K562 (cell line): ENCODE measurements around the gene MRPL10. TPM values are rescaled to one million over a fixed set of nuclear protein-coding genes. Genes with fewer than 3 reads are reported as not detected.

Experiments used
- C11orf30 ChIP-seq: fragments of 450-650 bp; IDR thresholded peaks from 2 replicates; pipeline ENCODE4 v1.6.1; 2016; ENCODE audit warnings: low read depth, mild to moderate bottlenecking
- DDX20 ChIP-seq: fragments of 450-650 bp; IDR thresholded peaks from 2 replicates; pipeline ENCODE4 v1.6.1; 2016; ENCODE audit warnings: missing genetic modification characterization, low read depth, mild to moderate bottlenecking, missing compliant biosample characterization, moderate library complexity
- E2F4 ChIP-seq: sonication (generic); formaldehyde crosslinking; IDR thresholded peaks from 2 replicates; pipeline ENCODE4 v1.8.0; 2022; ENCODE audit warnings: mild to moderate bottlenecking, low read depth, missing genetic modification reagents
- ELK3 ChIP-seq: fragments of 450-650 bp; formaldehyde crosslinking; IDR thresholded peaks from 2 replicates; pipeline ENCODE4 v1.4.0; 2020; ENCODE audit warnings: mild to moderate bottlenecking
- FOXM1 ChIP-seq, 2 experiments: fragments of 450-650 bp in 1 of 2; sonication (generic) in 1 of 2; formaldehyde crosslinking in 1 of 2; IDR thresholded peaks; 2 replicates each; pipeline versions ENCODE4 v1.6.1 to v1.9.0; 2017 to 2022; ENCODE audit warnings: low read depth in 2 of 2, mild to moderate bottlenecking in 2 of 2, missing genetic modification reagents in 1 of 2, moderate library complexity in 1 of 2
- HDGF ChIP-seq: fragments of 450-650 bp; IDR thresholded peaks from 2 replicates; pipeline ENCODE4 v1.6.1; 2016
- IFI16 ChIP-seq: fragments of 250-450 bp; sonication (Bioruptor Pico); IDR thresholded peaks from 2 replicates; pipeline ENCODE4 v2.1.2; 2022; ENCODE audit warnings: mild to moderate bottlenecking, inconsistent platforms
- MECOM ChIP-seq: fragments of 250-450 bp; sonication (Bioruptor Pico); IDR thresholded peaks from 2 replicates; pipeline ENCODE4 v1.8.0; 2022; ENCODE audit warnings: inconsistent platforms
- MLLT1 ChIP-seq, 2 experiments: fragments of 450-650 bp; IDR thresholded peaks; 2 replicates each; pipeline ENCODE4 v1.6.1; 2016
- MYC ChIP-seq, 2 experiments: fragments of 250-450 bp in 1 of 2; sonication (Bioruptor Pico) in 1 of 2; IDR thresholded peaks; 2 replicates each; pipeline versions ENCODE4 v1.5.1 to v1.6.1; 2012 to 2021; ENCODE audit warnings: low read depth in 2 of 2, borderline replicate concordance in 1 of 2, improper control_type of control experiment in 1 of 2, low read length in 1 of 2, mild to moderate bottlenecking in 1 of 2, moderate library complexity in 1 of 2
- NR2C1 ChIP-seq, 2 experiments: fragments of 450-650 bp; IDR thresholded peaks; 2 replicates each; pipeline ENCODE4 v1.6.1; 2017; ENCODE audit warnings: mild to moderate bottlenecking in 2 of 2, antibody characterized with exemption in 1 of 2, inconsistent platforms in 1 of 2, missing compliant biosample characterization in 1 of 2, missing genetic modification characterization in 1 of 2
- PATZ1 ChIP-seq: fragments of 250-450 bp; sonication (Bioruptor Pico); IDR thresholded peaks from 2 replicates; pipeline ENCODE4 v1.5.0; 2020; ENCODE audit warnings: mild to moderate bottlenecking, borderline replicate concordance
- PHF8 ChIP-seq: fragments of 200-600 bp; sonication (generic); IDR thresholded peaks from 2 replicates; pipeline ENCODE4 v1.6.1; 2012; ENCODE audit warnings: mixed run types, mild to moderate bottlenecking, inconsistent platforms, low read length, moderate library complexity, borderline replicate concordance
- RBBP5 ChIP-seq: fragments of 200-600 bp; sonication (generic); IDR thresholded peaks from 2 replicates; pipeline ENCODE4 v1.6.1; 2012; ENCODE audit warnings: borderline replicate concordance, mild to moderate bottlenecking, low read length, control low read depth, inconsistent platforms; ENCODE audit not compliant: insufficient read depth, poor library complexity, severe bottlenecking
- SMAD3 ChIP-seq: fragments of 450-650 bp; formaldehyde crosslinking; conservative IDR thresholded peaks from 2 replicates; pipeline ENCODE4 v1.4.0; 2020; ENCODE audit warnings: mild to moderate bottlenecking
- SMARCA4 ChIP-seq: fragments of 450-650 bp; IDR thresholded peaks from 2 replicates; pipeline ENCODE4 v1.6.1; 2016
- XRCC3 ChIP-seq: fragments of 450-650 bp; IDR thresholded peaks from 2 replicates; pipeline ENCODE4 v1.6.1; 2017; ENCODE audit warnings: mild to moderate bottlenecking, moderate library complexity
- ZNF586 ChIP-seq: fragments of 450-650 bp; formaldehyde crosslinking; conservative IDR thresholded peaks from 2 replicates; pipeline ENCODE4 v1.4.0; 2020; ENCODE audit warnings: mild to moderate bottlenecking, moderate library complexity
- ZNF77 ChIP-seq: fragments of 250-450 bp; sonication (Bioruptor Pico); IDR thresholded peaks from 2 replicates; pipeline ENCODE4 v1.5.0; 2020
- ZNF785 ChIP-seq: fragments of 250-450 bp; sonication (Bioruptor Pico); IDR thresholded peaks from 2 replicates; pipeline ENCODE4 v1.4.0; 2020; ENCODE audit warnings: mild to moderate bottlenecking
- ZZZ3 ChIP-seq: fragments of 450-650 bp; IDR thresholded peaks from 2 replicates; pipeline ENCODE4 v1.6.1; 2016; ENCODE audit warnings: antibody characterized with exemption, mild to moderate bottlenecking, moderate library complexity
- polyA plus RNA-seq, 8 experiments: library from polyadenylated mRNA; depleted of rRNA in 4 of 8; stranded (reverse) in 5 of 8; unstranded in 3 of 8; fragments of >200 nt; fragmentation: Nextera tagmentation in 2 of 8; fragmentation: Illumina TruSeq in 1 of 8; extraction: Ambion mirVana in 2 of 8; extraction: Trizol in 1 of 8; gene quantifications; 2 replicates each; pipeline versions ENCODE4 v1.2.1 to v1.2.3, GENCODE V29; 2011 to 2014; ENCODE audit warnings: inconsistent platforms in 1 of 8, missing spikeins in 1 of 8
- total RNA-seq, 7 experiments: library from RNA; depleted of rRNA in 6 of 7; stranded (reverse); fragments of >200 nt in 6 of 7; fragmentation: Illumina TruSeq in 2 of 7; extraction: Trizol in 2 of 7; gene quantifications; 2 replicates each; pipeline versions ENCODE4 v1.2.1 to v1.2.3, GENCODE V29; 2011 to 2021; ENCODE audit warnings: low replicate concordance in 1 of 7

Gene MRPL10
- total and polyA plus RNA-seq, 9 of the 15 experiments (the other 6 are each of a cell fraction or from before 2014, with no cell fraction given): 27.8 to 105 (median 67.3) TPM

DNA sequence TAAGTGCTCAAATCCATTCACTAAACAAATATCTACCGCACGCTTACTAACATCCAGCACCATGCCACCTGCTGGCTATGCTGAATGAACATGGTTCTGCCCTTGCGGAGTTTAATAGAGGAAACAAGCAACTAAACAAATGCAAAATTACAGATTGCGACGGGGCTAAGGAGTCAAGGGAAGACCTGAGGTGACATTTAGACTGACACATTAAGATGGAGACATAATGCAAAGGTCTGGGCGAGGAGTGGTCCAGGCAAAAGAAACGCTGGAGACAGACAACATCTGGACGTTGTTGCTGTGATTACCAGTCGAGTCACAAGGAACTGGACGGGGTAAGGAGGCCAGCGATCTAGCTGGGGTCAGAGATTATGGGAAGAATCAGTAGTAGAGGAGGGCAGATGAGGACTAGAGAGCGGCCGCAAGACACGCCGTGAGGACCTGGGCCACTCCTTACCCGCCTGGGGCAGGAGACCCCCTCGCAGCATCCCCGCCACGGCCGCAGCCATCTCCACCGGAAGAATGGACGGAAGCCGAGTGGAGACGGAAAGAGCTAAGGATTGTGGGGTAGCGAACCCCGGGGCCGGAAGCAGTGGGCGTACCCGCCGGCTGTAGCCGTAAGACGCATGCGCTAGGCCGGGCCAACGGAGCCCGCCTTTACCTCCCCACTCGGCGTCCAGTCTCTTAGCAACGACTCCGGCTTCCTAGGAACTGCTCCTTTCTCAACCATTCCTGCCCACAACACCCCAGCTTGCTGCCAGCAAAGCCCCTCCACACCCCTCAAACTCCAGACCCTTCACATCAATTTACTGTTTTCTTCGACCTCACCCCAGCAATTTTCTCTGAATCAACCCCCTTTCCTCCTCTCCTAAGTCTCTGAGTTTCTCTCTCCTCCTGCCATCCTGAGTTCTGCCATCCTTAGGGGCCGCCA, at the start of gene MRPL10, which contains the start of gene LRRC46 (continued):
- peak in 1 of 2 experiments; percentile 17; a peak in 1 of 4 replicates for TF ChIP-seq MLLT1 (IDR thresholded peaks at IDR 0.05)
- no peak for TF ChIP-seq IFI16 (CRISPR knock-in tag)
- no peak for TF ChIP-seq ZNF785 (CRISPR knock-in tag)
- TF ChIP-seq MYC (IDR thresholded peaks at IDR 0.05; ENCODE audit: low read depth, low read length): peak; percentile 63
- TF ChIP-seq MYC (CRISPR knock-in tag; IDR thresholded peaks at IDR 0.05; ENCODE audit: borderline replicate concordance, low read depth): no peak
- TF ChIP-seq ELK3: no peak
- TF ChIP-seq SMAD3 (CRISPR knock-in tag): no peak
- TF ChIP-seq ZZZ3: no peak
- TF ChIP-seq NR2C1 (IDR thresholded peaks at IDR 0.05): no peak
- peak; percentile 28; the same call in 1 of the 2 replicates for TF ChIP-seq NR2C1 (tag; IDR thresholded peaks at IDR 0.05)
- TF ChIP-seq E2F4 (CRISPR knock-in tag): no peak
- TF ChIP-seq PHF8: peak; percentile 93; the same call in 1 of the 2 replicates
- no peak for TF ChIP-seq XRCC3
- TF ChIP-seq FOXM1 (IDR thresholded peaks at IDR 0.05; ENCODE audit: low read depth): no peak
- peak; percentile 68; the same call in 1 of the 2 replicates for TF ChIP-seq FOXM1 (CRISPR knock-in tag; IDR thresholded peaks at IDR 0.05; ENCODE audit: low read depth)
- no peak for TF ChIP-seq ZNF77 (CRISPR knock-in tag)
- TF ChIP-seq ZNF586: no peak
- TF ChIP-seq SMARCA4: peak; percentile 27; the same call in 1 of the 2 replicates
- no peak for TF ChIP-seq HDGF
- TF ChIP-seq DDX20: no peak
- no peak for TF ChIP-seq PATZ1
- peak; percentile 98 for TF ChIP-seq C11orf30
- TF ChIP-seq RBBP5: peak; percentile 84
- no peak for TF ChIP-seq MECOM
